ENCODE results near the gene EPS15.

GRCh38 chr1:51473331-51474115 is 45.5 kb downstream of the EPS15 start:
- TF ChIP-seq CTCF (conservative IDR thresholded peaks at IDR 0.05; ENCODE audit: low read depth, low read length) (no peak), EZH2 (IDR thresholded peaks at IDR 0.05; ENCODE audit: low read length, unreplicated experiment) (no peak)
